Uterus (tissue), 4 donors: ENCODE measurements around the gene DERL2. TPM values are rescaled to one million over a fixed set of nuclear protein-coding genes. Genes with fewer than 3 reads are reported as not detected.
"Not testable (repeated sequence)": the region's sequence is repeated elsewhere in the genome, so short reads cannot be mapped to it uniquely, and the experiment has no call there.

Experiments used
- DNase-seq, 2 donors: peaks; one replicate each; pipeline ENCODE4 v3.0.0-alpha.2; 2019 to 2020
- H3K27ac ChIP-seq, 2 donors: fragments of 200-600 bp; sonication (generic); 1 replicate in 1 of 2; 2 replicates in 1 of 2; pipeline ENCODE4 v1.5.1; 2016 to 2018
- H3K27me3 ChIP-seq, 2 donors: fragments of 200-600 bp; sonication (generic); one replicate each; pipeline ENCODE4 v1.5.1; 2018 to 2019; ENCODE audit warnings: control low read depth in 1 of 2
- H3K36me3 ChIP-seq, 2 donors: fragments of 200-600 bp; sonication (generic); one replicate each; pipeline ENCODE4 v1.5.1; 2019; ENCODE audit warnings: control low read depth in 1 of 2
- H3K4me1 ChIP-seq, 2 donors: fragments of 200-600 bp; sonication (generic); one replicate each; pipeline ENCODE4 v1.5.1; 2018 to 2019; ENCODE audit warnings: control low read depth in 1 of 2
- H3K4me3 ChIP-seq, 2 donors: fragments of 200-600 bp; sonication (generic); 1 replicate in 1 of 2; 2 replicates in 1 of 2; pipeline ENCODE4 v1.5.1; 2018 to 2019; ENCODE audit warnings: mild to moderate bottlenecking in 1 of 2
- H3K9me3 ChIP-seq, 2 donors: fragments of 200-600 bp; sonication (generic); one replicate each; pipeline ENCODE4 v1.5.1; 2019; ENCODE audit warnings: control low read depth in 1 of 2
- POLR2A ChIP-seq, 2 donors: fragments of 450-650 bp; IDR thresholded peaks; one replicate each; pipeline ENCODE4 v1.6.1; 2016; ENCODE audit warnings: antibody characterized with exemption in 2 of 2, mild to moderate bottlenecking in 1 of 2, moderate library complexity in 1 of 2
- intact Hi-C: fragments of 100-400 bp; cut with DNase I; formaldehyde crosslinking; loops from one replicate; pipeline ENCODE4 v1.15.1; 2023; ENCODE audit warnings: low total_unique reads
- total RNA-seq, 4 donors: library from RNA; depleted of rRNA in 3 of 4; stranded (reverse); fragments of >200 nt in 3 of 4; gene quantifications; one replicate each; pipeline versions ENCODE4 v1.1.0 to v1.2.4, GENCODE V29; 2014 to 2023
- TF ChIP-seq, protein P1 (sequence below), 4 experiments: fragments of 200-600 bp in 2 of 4; fragments of 450-650 bp in 2 of 4; sonication (generic) in 2 of 4; IDR thresholded peaks; one replicate each; pipeline ENCODE4 v1.5.1; 2016 to 2019; ENCODE audit warnings: antibody characterized with exemption in 4 of 4, mild to moderate bottlenecking in 2 of 4, moderate library complexity in 1 of 4
- donor health status: DM: yes; HTN: yes; CAD: no.

The DERL2 gene
- total RNA-seq, 4 donors from 2014 or later: 10.2 to 61.4 (median 47.0) TPM

DNA sequence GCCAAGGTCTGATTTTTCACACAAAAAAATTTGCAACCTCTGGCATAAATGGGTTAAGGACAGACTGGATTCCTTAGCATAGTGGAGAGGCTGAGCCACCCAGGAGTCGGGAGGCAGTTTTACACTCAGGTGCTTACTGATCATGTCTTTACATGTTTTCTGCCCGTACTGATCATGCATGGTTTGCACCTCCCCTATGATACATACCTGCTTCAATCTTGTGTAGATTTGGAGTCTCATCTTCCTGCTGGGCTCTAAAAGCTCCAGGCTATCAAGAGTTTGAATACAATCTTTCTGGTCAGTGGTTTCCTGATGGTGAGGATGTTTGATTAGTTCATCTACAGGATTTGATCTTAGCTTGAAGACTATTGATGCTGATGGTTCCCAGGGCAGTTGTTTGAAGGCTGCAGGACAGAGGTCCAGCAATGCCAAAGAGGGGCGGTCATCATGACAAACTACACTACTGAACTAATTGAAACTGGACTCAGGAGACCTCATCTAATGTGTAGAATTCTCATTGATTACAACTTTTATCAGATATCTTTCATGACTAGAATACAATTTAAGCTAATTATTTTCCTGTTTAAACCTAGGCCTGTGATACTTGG lies 53.9 kb downstream of the DERL2 start:
- TF ChIP-seq POLR2A (IDR thresholded peaks at IDR 0.05): no peak
- TF ChIP-seq, protein P1, sequence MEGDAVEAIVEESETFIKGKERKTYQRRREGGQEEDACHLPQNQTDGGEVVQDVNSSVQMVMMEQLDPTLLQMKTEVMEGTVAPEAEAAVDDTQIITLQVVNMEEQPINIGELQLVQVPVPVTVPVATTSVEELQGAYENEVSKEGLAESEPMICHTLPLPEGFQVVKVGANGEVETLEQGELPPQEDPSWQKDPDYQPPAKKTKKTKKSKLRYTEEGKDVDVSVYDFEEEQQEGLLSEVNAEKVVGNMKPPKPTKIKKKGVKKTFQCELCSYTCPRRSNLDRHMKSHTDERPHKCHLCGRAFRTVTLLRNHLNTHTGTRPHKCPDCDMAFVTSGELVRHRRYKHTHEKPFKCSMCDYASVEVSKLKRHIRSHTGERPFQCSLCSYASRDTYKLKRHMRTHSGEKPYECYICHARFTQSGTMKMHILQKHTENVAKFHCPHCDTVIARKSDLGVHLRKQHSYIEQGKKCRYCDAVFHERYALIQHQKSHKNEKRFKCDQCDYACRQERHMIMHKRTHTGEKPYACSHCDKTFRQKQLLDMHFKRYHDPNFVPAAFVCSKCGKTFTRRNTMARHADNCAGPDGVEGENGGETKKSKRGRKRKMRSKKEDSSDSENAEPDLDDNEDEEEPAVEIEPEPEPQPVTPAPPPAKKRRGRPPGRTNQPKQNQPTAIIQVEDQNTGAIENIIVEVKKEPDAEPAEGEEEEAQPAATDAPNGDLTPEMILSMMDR (IDR thresholded peaks at IDR 0.05): no peak
- Histone ChIP-seq H3K27me3 (no peaks in the 10 kb centered on the region), H3K9me3 (no peaks in the 10 kb centered on the region), H3K36me3 (no peaks in the 10 kb centered on the region), H3K4me3 (no peak overlapping the region), H3K27ac (no peak overlapping the region), H3K4me1 (no peaks in the 10 kb centered on the region)
- no peak for DNase-seq
- intact Hi-C loops: no loop called here

GRCh38 chr17:5431234-5431633 lies 54.7 kb downstream of the DERL2 start:
- H3K4me3 ChIP-seq, H3K4me1 ChIP-seq, H3K9me3 ChIP-seq, H3K36me3 ChIP-seq, DNase-seq, H3K27me3 ChIP-seq, H3K27ac ChIP-seq, intact Hi-C loops: not testable (repeated sequence)

DNA sequence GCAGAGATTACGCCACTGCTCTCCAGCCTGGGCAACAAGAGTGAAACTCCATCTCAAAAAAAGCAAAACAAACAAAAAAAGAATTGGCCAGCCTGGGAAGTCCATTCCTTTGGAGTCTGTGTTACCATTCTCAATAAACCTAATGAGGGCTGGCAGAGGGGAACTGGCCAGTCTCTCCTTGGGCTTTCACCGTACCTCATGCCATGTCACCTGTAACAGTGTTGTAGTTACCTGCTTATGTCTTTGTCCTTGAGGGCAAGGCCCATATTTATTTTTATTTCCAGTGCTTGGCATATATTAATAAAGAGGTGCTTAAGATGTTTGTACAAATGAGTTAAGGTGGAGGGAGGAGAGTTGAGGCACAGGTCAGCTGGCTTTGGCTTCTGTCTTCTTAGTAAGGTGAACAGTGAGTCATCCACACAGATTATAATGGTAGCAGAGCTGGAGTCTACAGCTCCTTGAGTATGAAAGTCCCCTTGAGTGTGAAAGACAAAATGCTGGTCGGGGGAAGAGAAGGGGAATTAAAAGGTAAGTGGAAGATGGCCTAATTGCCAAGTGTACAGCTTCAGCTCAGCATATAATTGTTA lies 55.5 kb downstream of the DERL2 start:
- no peaks in the 10 kb centered on the region for H3K4me1 ChIP-seq
- no peaks in the 10 kb centered on the region for H3K27me3 ChIP-seq
- H3K27ac ChIP-seq: no peak overlapping the region
- TF ChIP-seq, protein P1 (IDR thresholded peaks at IDR 0.05): no peak
- no peak for TF ChIP-seq POLR2A (IDR thresholded peaks at IDR 0.05)
- DNase-seq: no peak
- no peaks in the 10 kb centered on the region for H3K9me3 ChIP-seq
- H3K36me3 ChIP-seq: no peaks in the 10 kb centered on the region
- no peak overlapping the region for H3K4me3 ChIP-seq
- intact Hi-C loops: no loop called here

GRCh38 chr17:5429191-5429887 lies 56.6 kb downstream of the DERL2 start:
- no peak overlapping the region for H3K4me3 ChIP-seq
- no peaks in the 10 kb centered on the region for H3K27me3 ChIP-seq
- TF ChIP-seq POLR2A (IDR thresholded peaks at IDR 0.05): no peak
- TF ChIP-seq, protein P1 (IDR thresholded peaks at IDR 0.05): no peak
- H3K27ac ChIP-seq: no peak overlapping the region
- H3K36me3 ChIP-seq: no peaks in the 10 kb centered on the region
- no peaks in the 10 kb centered on the region for H3K9me3 ChIP-seq
- H3K4me1 ChIP-seq: no peaks in the 10 kb centered on the region
- intact Hi-C loops: no loop called here
- no peak for DNase-seq

- no peak for TF ChIP-seq POLR2A (IDR thresholded peaks at IDR 0.05)
- TF ChIP-seq, protein P1 (IDR thresholded peaks at IDR 0.05): no peak
- Histone ChIP-seq H3K36me3 (no peaks in the 10 kb centered on the region), H3K4me3 (no peak overlapping the region), H3K27ac (no peak overlapping the region), H3K4me1 (no peaks in the 10 kb centered on the region), H3K27me3 (no peaks in the 10 kb centered on the region), H3K9me3 (no peaks in the 10 kb centered on the region)
- intact Hi-C loops: no loop called here
- no peak for DNase-seq
These were observed 60.2 kb downstream of the DERL2 start for GRCh38 chr17:5425826-5426225.
